Measurements from ENCODE around the gene CEP83. TPM values are rescaled to one million over a fixed set of nuclear protein-coding genes. Genes with fewer than 3 reads are reported as not detected.

CEP83 gene
- total and polyA plus RNA-seq, 4 donors = 19.5 to 25.8 (median 21.9) TPM

DNA sequence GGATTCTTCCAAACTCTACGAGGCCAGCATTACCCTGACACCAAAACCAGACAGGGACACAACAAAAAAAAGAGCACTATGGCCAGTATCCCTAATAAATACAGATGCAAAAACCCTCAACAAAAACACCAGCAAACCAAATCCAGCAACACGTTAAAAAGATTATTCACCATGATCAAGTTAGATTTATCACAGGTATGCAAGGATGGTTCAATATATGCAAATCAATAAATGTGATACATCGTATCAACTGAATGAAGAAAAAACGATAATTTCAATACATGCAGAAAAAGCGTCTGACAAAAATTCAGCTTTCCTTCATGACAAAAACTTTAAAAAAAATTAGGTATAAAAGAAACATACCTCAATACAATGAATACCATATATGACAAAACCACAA, 99.9 kb downstream of the CEP83 start:
- Histone ChIP-seq H3K4me3 (ENCODE audit: low read depth, low read length) (no peak overlapping the region), H3K9me3 (ENCODE audit: control insufficient read depth, insufficient read depth, low read length) (peaks cover 2% of the 10 kb centered on the region), H3K27ac (ENCODE audit: low read depth, low read length) (no peak overlapping the region), H3K36me3 (ENCODE audit: control insufficient read depth, insufficient read depth, low read length) (no peaks in the 10 kb centered on the region), H3K27me3 (ENCODE audit: control insufficient read depth, insufficient read depth, low read length) (no peaks in the 10 kb centered on the region), H3K4me1 (ENCODE audit: control insufficient read depth, insufficient read depth, low read length) (no peaks in the 10 kb centered on the region)
- DNase-seq (ENCODE audit: low read depth in 4 of 6, low spot score in 6 of 6) = no peak
- WGBS (ENCODE audit: insufficient coverage) = no CpG with 5 or more reads among the region's 5 CpGs

DNA sequence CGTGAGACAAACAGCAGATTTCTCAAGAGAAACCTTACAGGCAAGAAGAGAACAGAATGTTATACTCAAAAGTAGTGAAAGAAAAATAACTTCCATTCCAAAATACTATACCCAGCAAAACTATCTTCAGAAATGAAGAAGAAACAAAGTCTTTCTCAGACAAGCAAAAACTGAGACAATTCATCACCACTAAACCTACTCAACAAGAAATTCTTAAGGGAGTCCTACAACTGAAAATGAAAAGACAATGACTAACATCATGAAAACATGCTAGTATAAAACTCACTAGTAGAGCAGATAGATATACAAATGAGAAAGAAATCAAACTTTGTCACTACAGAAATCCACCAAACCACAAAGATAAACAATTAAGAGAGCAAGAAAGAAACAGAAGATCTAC, 106.5 kb downstream of the CEP83 start:
- Histone ChIP-seq H3K27ac (ENCODE audit: low read depth, low read length) (no peak overlapping the region), H3K9me3 (ENCODE audit: control insufficient read depth, insufficient read depth, low read length) (peaks cover 20% of the 10 kb centered on the region), H3K27me3 (ENCODE audit: control insufficient read depth, insufficient read depth, low read length) (no peaks in the 10 kb centered on the region), H3K4me1 (ENCODE audit: control insufficient read depth, insufficient read depth, low read length) (no peaks in the 10 kb centered on the region), H3K36me3 (ENCODE audit: control insufficient read depth, insufficient read depth, low read length) (no peaks in the 10 kb centered on the region), H3K4me3 (ENCODE audit: low read depth, low read length) (no peak overlapping the region)
- DNase-seq (ENCODE audit: low read depth in 4 of 6, low spot score in 6 of 6) = no peak
- WGBS (ENCODE audit: insufficient coverage) = no CpG with 5 or more reads among the region's 1 CpG

DNA sequence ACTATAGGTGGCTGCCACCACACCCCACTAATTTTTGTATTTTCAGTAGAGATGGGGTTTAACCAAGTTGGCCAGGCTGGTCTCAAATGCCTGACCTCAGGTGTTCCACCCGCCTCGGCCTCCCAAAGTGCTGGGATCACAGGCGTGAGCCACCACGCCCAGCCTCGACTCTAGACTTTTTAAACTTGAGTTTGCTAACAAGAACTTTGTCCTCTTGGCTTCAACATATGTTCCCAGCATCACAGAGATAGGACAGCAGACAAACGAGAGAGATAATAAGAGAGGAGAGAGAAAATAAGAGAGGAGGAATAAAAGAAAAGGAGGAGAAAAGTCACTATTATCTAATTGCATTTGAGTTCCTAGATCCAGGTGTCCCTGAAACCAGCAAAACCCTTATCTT, 119.1 kb downstream of the CEP83 start:
- no peak overlapping the region for H3K27ac ChIP-seq (ENCODE audit: low read depth, low read length)
- H3K4me3 ChIP-seq (ENCODE audit: low read depth, low read length) = no peak overlapping the region
- no peaks in the 10 kb centered on the region for H3K4me1 ChIP-seq (ENCODE audit: control insufficient read depth, insufficient read depth, low read length)
- no peaks in the 10 kb centered on the region for H3K27me3 ChIP-seq (ENCODE audit: control insufficient read depth, insufficient read depth, low read length)
- no peaks in the 10 kb centered on the region for H3K36me3 ChIP-seq (ENCODE audit: control insufficient read depth, insufficient read depth, low read length)
- DNase-seq (ENCODE audit: low read depth in 4 of 6, low spot score in 6 of 6) = no peak
- H3K9me3 ChIP-seq (ENCODE audit: control insufficient read depth, insufficient read depth, low read length) = no peaks in the 10 kb centered on the region
- WGBS (ENCODE audit: insufficient coverage) = 100% methylated on average over 4 of the region's 6 CpGs

DNA sequence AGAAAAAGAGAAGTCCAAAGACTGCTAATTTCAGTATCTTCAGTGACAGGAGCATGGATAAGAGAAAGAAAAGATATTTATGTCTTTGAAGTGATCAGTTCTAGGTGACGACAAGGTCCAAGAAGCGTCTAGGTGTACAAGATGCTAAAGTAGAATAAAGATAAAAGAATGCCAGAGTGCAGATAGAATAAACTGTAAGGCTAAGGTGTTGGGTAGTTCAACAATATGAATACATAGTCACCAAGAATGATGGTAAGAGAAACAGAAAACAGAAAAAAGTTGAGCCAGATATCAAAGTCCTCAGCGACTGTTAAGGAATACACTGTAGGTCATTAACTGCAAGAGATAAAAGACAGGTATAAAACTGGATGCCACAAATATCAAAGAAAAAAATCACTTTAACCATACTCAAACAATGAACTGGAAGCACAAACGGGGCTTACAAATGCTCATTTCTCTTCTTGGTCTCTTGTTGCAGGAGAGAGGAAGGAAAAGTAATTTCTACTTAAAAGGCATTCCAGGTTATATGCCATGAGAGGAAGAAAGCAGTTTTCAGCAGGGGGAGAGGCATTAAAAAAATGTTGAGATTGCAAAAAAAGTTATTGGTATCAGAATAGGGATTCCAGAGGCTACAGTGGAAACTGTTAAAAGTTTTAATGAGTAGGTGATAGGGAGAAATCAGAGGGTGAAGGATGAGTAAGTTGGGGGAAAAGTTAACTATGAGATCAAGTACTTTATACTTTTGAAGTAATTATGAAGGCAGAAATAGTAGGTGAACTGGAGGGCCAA, 121.5 kb downstream of the CEP83 start:
- Histone ChIP-seq H3K4me1 (ENCODE audit: control insufficient read depth, insufficient read depth, low read length) (no peaks in the 10 kb centered on the region), H3K9me3 (ENCODE audit: control insufficient read depth, insufficient read depth, low read length) (no peaks in the 10 kb centered on the region), H3K27ac (ENCODE audit: low read depth, low read length) (no peak overlapping the region), H3K4me3 (ENCODE audit: low read depth, low read length) (no peak overlapping the region), H3K27me3 (ENCODE audit: control insufficient read depth, insufficient read depth, low read length) (no peaks in the 10 kb centered on the region), H3K36me3 (ENCODE audit: control insufficient read depth, insufficient read depth, low read length) (no peaks in the 10 kb centered on the region)
- WGBS (ENCODE audit: insufficient coverage) = 100% methylated on average over 1 of the region's 4 CpGs
- DNase-seq (ENCODE audit: low read depth in 4 of 6, low spot score in 6 of 6) = no peak

DNA sequence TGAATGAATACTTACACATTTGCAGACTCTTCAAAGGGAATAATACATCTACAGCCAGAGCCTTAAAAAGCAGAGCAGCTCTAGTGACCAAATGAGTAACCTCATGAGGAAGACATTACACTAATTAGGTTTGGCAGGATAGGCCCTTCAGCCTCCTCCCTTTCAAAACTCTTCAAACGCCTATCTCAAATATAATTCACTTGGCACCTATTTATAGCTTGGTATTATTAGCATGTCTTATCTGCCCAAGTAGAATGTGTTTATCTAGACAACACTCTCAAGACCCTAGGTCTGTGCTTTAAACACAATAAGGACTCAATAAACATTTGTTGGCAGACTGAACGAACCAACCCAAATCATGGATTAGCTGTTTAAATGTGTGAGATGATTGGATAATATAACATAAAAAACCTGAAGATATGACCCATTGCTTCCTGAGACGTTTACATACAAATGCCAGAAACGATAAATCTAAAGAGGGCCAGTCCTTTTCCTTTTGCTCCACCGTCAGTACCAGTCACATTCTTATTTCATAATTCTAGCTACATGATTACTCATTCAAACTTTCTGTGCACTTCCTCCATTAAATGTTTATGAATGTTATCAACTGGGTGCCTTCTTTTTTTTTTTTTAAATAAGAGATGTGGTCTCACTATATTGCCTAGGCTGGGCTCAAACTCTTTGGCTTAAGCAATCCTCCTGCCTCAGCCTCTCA, 123.3 kb downstream of the CEP83 start:
- H3K9me3 ChIP-seq (ENCODE audit: control insufficient read depth, insufficient read depth, low read length) = no peaks in the 10 kb centered on the region
- no peak for DNase-seq (ENCODE audit: low read depth in 4 of 6, low spot score in 6 of 6)
- H3K36me3 ChIP-seq (ENCODE audit: control insufficient read depth, insufficient read depth, low read length) = no peaks in the 10 kb centered on the region
- no peak overlapping the region for H3K4me3 ChIP-seq (ENCODE audit: low read depth, low read length)
- no CpG with 5 or more reads among the region's 5 CpGs for WGBS (ENCODE audit: insufficient coverage)
- no peak overlapping the region for H3K27ac ChIP-seq (ENCODE audit: low read depth, low read length)
- no peaks in the 10 kb centered on the region for H3K4me1 ChIP-seq (ENCODE audit: control insufficient read depth, insufficient read depth, low read length)
- H3K27me3 ChIP-seq (ENCODE audit: control insufficient read depth, insufficient read depth, low read length) = no peaks in the 10 kb centered on the region

DNA sequence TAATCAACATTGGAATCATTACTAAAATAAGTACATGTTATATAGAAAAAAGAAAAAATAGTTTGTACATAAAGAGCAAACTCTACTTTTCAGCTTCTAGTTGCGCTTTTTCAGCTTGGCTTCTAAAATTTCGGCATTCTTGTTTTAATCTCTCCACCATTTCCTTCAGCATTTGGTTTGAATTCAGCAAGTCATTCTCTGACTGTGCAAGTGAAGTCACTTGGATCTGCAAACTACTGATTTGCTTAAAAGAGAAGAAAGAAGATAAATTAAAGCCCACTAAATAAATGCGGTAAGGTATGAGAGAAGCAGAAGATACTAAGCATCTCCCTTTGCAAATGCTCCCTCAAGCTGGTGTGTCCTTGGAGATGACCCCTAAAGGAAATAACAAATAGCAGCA, 126.3 kb downstream of the CEP83 start:
- no peak for DNase-seq (ENCODE audit: low read depth in 4 of 6, low spot score in 6 of 6)
- H3K4me3 ChIP-seq (ENCODE audit: low read depth, low read length) = no peak overlapping the region
- H3K27me3 ChIP-seq (ENCODE audit: control insufficient read depth, insufficient read depth, low read length) = no peaks in the 10 kb centered on the region
- no peaks in the 10 kb centered on the region for H3K4me1 ChIP-seq (ENCODE audit: control insufficient read depth, insufficient read depth, low read length)
- no peak overlapping the region for H3K27ac ChIP-seq (ENCODE audit: low read depth, low read length)
- no peaks in the 10 kb centered on the region for H3K9me3 ChIP-seq (ENCODE audit: control insufficient read depth, insufficient read depth, low read length)
- no peaks in the 10 kb centered on the region for H3K36me3 ChIP-seq (ENCODE audit: control insufficient read depth, insufficient read depth, low read length)
- 100% methylated on average over 1 of the region's 3 CpGs for WGBS (ENCODE audit: insufficient coverage)

DNA sequence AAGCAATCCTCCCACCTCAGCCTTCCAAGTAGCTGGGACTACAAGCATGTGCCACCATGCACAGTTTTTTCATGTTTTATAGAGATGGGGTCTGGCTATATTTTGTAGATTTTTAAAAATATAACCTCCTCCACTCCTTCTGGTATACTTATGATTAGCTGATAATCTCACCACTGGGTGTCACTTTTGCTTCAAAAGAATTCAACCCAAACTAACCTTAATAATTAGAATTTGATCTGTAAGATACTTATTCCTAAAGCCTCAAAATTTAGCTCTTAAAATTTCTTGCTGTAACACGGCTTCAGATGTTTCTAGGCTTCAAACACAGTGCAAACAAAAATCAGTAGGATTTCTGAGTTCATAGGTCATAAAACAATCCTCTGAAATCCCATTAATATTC, 130.3 kb downstream of the CEP83 start:
- H3K27me3 ChIP-seq (ENCODE audit: control insufficient read depth, insufficient read depth, low read length) = no peaks in the 10 kb centered on the region
- H3K9me3 ChIP-seq (ENCODE audit: control insufficient read depth, insufficient read depth, low read length) = no peaks in the 10 kb centered on the region
- no peak overlapping the region for H3K27ac ChIP-seq (ENCODE audit: low read depth, low read length)
- no peaks in the 10 kb centered on the region for H3K4me1 ChIP-seq (ENCODE audit: control insufficient read depth, insufficient read depth, low read length)
- WGBS (ENCODE audit: insufficient coverage) = no CpG with 5 or more reads among the region's 1 CpG
- H3K36me3 ChIP-seq (ENCODE audit: control insufficient read depth, insufficient read depth, low read length) = peaks cover 2% of the 10 kb centered on the region
- no peak overlapping the region for H3K4me3 ChIP-seq (ENCODE audit: low read depth, low read length)
- DNase-seq (ENCODE audit: low read depth in 4 of 6, low spot score in 6 of 6) = peak in 4 of 6 donors; percentile 2 to 50 (median 4)

DNA sequence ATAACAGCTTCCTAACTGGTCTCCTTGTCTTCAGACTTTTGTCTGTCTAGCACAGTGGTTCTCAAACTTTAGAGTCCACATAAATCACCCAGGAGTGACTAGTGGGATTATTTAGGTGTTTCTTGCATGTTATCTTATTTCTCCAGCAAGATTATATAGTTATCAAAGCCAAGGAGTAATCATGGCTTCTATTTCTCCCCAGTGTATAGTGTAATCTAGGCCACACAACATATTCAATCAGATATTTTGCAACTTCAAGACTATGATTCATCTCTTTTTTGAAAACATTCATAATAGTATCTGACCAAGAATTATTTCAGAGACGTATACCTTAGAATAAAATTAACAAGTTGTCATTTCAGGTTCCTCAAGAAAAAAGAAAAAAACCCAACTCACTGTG, 131.9 kb downstream of the CEP83 start:
- Histone ChIP-seq H3K27ac (ENCODE audit: low read depth, low read length) (no peak overlapping the region), H3K27me3 (ENCODE audit: control insufficient read depth, insufficient read depth, low read length) (no peaks in the 10 kb centered on the region), H3K9me3 (ENCODE audit: control insufficient read depth, insufficient read depth, low read length) (no peaks in the 10 kb centered on the region), H3K4me1 (ENCODE audit: control insufficient read depth, insufficient read depth, low read length) (no peaks in the 10 kb centered on the region), H3K4me3 (ENCODE audit: low read depth, low read length) (no peak overlapping the region), H3K36me3 (ENCODE audit: control insufficient read depth, insufficient read depth, low read length) (peaks cover 7% of the 10 kb centered on the region)
- no CpG with 5 or more reads among the region's 1 CpG for WGBS (ENCODE audit: insufficient coverage)
- no peak for DNase-seq (ENCODE audit: low read depth in 4 of 6, low spot score in 6 of 6)

DNA sequence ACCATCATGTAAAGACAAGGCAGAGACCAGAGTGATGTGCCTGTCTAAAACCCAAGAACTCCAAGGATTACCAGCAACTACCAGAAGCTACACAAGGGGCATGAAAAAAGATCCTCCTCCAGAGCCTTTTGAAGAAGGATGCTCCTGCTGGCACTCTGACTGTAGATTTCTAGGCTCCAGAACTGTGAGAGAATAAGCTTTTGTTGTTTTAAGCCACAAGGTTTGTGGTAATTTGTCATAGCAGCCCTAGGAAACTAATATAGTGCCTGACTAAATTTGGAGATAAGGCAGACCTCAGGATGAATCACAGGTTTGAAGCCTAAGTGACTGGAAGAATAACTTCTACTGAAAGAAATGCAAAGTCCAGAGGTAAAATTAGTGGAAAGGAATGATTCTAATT, 132.9 kb downstream of the CEP83 start:
- Histone ChIP-seq H3K4me3 (ENCODE audit: low read depth, low read length) (no peak overlapping the region), H3K27ac (ENCODE audit: low read depth, low read length) (no peak overlapping the region), H3K4me1 (ENCODE audit: control insufficient read depth, insufficient read depth, low read length) (no peaks in the 10 kb centered on the region), H3K9me3 (ENCODE audit: control insufficient read depth, insufficient read depth, low read length) (no peaks in the 10 kb centered on the region), H3K36me3 (ENCODE audit: control insufficient read depth, insufficient read depth, low read length) (peaks cover 13% of the 10 kb centered on the region), H3K27me3 (ENCODE audit: control insufficient read depth, insufficient read depth, low read length) (no peaks in the 10 kb centered on the region)
- DNase-seq (ENCODE audit: low read depth in 4 of 6, low spot score in 6 of 6) = no peak

DNA sequence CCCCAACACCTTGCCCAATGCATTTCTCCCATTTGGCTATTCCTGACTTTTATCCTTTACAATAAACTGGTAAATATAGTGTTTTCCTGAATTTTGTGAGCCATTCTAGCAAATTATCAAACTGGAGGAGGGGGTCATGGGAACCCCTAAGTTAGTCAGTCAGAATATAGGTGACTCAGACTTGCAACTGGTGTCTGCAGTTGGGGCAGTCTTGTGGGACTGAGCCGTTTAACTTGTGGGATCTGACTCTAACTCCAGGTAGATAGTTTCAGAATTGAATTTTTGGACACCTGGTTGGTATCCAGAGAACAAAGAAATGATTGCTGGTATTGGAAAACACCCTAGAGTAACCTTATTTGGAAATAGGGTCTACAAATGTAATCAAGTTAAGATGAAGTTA, 133.4 kb downstream of the CEP83 start:
- 100% methylated on average over 1 of the region's 1 CpG for WGBS (ENCODE audit: insufficient coverage)
- Histone ChIP-seq H3K27me3 (ENCODE audit: control insufficient read depth, insufficient read depth, low read length) (no peaks in the 10 kb centered on the region), H3K4me1 (ENCODE audit: control insufficient read depth, insufficient read depth, low read length) (no peaks in the 10 kb centered on the region), H3K27ac (ENCODE audit: low read depth, low read length) (no peak overlapping the region), H3K9me3 (ENCODE audit: control insufficient read depth, insufficient read depth, low read length) (no peaks in the 10 kb centered on the region), H3K36me3 (ENCODE audit: control insufficient read depth, insufficient read depth, low read length) (peaks cover 13% of the 10 kb centered on the region), H3K4me3 (ENCODE audit: low read depth, low read length) (no peak overlapping the region)
- no peak for DNase-seq (ENCODE audit: low read depth in 4 of 6, low spot score in 6 of 6)
